Stimulated activated CD4-positive, alpha-beta T cell treated with anti-CD3 and anti-CD28 coated beads, Interleukin-1b, Interleukin-23, amount 100 ng/mL, for 1 hour (primary cell): Measurements from ENCODE around the gene IQCE.

Source experiments
- DNase-seq, 2 donors: peaks; one replicate each; pipeline ENCODE4 v3.0.0-alpha.2; 2020; ENCODE audit warnings: low read depth in 2 of 2

The IQCE gene

GRCh38 chr7:2663121-2663886 is 104.5 kb downstream of the IQCE start:
- DNase-seq: no peak

GRCh38 chr7:2663960-2664359 is 105.2 kb downstream of the IQCE start:
- no peak for DNase-seq
